ENCODE results near the gene DEXI.
"Not testable (repeated sequence)": the region's sequence is repeated elsewhere in the genome, so short reads cannot be mapped to it uniquely, and the experiment has no call there.

Gene DEXI

DNA sequence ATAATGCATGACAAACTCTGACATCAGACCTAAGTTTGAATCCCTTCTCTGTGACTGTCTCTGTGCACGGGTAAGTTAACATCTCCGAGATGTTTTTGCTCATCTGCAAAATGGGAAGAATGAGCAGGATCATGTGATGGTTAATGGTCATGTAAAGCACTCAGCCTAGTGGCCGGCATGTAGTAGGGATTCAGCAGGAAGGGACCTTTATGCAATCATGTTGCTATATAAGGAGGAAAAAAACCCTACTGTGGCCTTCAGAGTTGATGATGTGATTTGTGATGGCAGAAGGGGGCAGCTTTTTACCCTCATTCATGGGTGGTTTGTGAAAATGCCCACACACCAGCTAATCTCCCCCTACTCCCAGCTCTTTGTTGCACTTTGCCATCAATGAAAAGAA is 26.2 kb upstream of the DEXI start:
- DNase-seq = no peak

DNA sequence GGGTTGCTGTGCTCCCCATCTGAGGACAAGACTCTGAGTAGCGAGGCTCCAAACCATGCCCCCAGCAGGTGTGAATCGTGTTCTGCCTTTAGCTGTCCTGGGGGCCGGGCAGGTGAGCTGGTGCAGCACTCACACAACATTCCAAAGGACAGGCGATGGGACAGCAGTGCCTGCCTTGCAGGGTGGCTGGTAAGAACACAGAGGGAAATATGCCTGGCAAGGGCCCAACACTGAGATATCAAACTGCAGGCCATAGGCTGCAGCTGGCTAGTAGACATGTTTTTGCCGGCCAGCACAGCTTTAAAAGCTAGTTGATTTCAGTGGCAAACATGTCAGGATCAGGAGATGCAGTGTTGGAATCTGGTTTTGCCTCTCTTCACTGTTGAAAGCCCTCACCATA is 25.7 kb upstream of the DEXI start:
- DNase-seq = peak; percentile 22

DNA sequence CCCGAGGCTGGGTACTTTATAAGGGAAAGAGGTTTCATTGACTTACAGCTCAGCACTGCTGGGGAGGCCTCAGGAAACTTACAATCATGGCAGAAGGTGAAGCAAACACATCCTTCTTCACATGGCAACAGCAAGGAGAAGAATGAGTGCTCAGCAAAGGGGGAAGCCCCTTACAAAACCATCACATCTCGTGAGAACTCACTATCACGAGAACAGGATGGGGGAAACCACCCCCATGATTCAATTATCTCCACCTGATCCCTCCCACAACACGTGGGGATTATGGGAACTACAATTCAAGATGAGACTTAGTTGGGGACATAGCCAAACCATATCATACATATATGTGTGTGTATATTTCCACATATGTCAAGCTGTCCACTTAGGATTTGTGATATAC is 24.3 kb upstream of the DEXI start:
- peak; percentile 25 for DNase-seq

GRCh38 chr16:10966129-10966528 is 23.9 kb upstream of the DEXI start:
- peak; percentile 90 for DNase-seq

DNA sequence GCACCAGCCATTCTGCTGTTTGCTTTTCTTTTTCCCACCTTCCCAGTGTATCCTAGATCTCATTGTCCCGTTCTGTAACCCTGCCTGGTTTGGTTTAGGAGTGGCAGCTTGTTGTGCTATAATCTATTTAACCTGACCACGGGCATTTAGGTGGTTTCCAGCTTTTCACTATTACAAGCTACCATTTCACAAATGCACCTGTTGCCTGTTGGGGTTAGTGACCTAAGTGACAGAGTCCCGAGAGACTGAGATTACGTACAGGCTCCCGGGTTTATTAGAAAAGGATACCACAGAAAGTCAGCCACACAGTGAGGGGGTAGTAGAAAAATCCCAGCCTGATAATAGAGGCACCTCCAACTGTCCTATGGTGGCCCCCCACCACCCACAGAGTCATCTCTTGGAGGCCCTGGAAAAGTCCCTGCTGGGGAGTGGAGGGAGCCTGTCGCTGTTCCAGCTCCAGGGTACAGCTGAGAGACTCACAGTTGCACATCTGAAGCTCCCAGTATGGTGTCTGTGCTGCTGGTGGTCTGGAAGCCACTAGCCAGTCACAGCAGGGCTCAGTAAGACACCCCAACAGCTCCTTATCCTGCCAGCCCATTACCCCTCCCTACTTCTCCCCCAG is 23.3 kb upstream of the DEXI start:
- peak; percentile 71 for DNase-seq

- DNase-seq = no peak
Observed at GRCh38 chr16:10964891-10965326, 22.6 kb upstream of the DEXI start.

DNA sequence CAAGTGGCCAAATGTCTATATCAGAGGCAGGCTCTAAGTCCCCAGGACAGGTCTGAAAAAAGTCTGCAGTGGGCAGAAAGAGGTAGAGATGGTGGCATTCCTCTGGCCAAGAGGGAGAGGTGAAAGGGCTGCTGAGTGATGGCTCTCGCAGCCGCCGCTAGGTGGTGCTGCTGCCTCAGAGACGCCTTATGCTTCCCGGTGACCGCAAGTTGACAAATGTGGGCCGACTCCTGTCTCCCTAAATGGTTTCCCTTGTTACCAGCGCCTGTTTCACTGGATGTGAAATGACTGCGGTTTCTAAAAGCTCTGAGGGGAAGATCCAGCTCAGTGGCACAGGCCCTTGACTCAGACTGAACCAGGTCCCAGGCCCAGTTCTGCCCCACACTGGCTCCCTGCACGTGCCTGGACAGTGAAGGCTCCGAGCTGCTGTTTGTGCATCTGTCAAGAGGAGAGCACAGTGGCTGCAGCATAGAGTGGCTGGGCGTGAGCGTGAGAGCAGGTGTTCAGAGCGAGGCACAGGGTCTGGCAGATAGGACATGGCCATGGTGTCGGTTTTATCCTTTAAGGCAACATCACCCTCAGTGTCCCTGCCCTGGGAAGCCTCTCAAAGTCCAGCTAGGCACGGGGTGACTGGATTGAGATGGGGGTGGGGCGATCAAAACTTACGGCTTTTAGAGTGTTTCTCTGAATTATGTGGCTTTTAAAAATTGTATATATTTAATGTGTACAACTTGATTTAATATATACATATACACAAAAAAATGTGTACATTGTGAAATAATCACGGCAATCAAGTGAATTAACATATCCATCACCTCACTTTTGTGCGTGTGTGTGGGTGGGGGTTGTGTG is 22.0 kb upstream of the DEXI start:
- DNase-seq = peak; percentile 90

DNA sequence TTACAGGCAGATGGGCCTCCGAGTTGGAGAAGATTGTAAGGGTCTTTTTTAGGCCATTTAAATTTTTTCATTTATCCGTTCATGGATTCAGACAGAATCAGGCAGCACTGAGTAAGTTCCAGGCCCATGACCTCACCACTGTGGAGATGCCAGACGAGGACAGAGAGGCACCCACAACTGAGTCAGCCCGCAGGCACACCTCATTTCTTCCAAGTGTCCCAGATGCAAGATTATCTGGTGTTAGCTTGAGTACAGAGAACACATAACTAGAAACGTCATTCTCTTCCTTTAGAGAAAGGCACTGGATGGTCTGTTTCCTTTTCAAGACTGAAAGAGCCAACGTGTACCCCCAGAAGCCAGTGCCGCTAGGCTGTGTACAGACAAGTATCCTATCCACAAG is 19.0 kb upstream of the DEXI start:
- DNase-seq = no peak

- DNase-seq = no peak
Observed at GRCh38 chr16:10959161-10959560, 16.9 kb upstream of the DEXI start.

DNA sequence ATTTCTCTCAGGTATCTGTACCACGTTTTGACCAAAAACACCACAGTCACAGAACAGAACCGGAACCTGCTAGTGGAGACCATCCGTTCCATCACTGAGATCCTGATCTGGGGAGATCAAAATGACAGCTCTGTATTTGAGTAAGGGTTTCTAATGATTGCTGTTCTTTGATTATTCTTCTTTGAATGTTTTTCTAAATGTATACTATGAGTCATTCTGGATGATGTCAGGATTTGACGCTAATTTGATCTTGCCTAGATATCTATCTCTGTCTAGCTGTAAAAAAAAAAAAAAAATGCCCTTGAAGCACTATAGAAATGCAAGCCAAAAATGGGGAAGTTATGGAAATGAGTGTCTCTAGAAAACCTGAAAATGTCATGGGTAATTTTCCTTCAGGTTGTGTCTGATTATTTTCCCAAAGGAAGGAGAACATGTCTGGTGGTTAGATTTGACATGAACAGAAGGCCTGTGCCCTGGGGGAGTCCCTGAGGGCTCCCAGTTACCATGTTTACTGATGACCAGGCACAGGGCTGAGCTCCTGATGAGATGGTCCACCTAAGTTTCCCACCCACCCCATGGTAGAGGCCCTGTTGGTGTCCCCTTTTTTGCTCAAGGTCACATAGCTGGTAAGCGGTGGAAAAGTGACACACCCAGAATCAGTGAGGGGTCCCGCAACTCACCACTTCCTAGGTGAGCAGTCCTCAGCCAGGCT is 15.7 kb upstream of the DEXI start:
- peak; percentile 64 for DNase-seq

DNA sequence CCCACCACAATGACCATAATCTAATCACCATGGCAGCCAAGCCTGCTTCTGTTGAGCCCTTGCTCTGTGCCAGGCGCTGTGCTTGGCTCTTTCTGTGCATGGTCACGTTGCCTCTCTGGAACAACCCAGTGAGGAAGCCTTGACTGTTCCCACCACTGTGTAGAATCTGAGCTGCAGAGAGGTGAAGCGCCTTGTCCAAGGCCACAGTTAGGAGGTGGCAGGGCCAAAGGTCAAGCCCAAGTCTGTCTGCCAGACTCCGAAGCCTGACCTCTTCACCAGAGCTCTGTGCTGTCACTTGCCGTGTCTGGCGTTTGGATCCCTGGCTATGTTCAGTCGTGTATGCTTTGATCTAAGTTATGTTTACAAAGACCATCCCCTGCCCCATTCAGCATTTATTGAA is 12.6 kb upstream of the DEXI start:
- DNase-seq = no peak

DNA sequence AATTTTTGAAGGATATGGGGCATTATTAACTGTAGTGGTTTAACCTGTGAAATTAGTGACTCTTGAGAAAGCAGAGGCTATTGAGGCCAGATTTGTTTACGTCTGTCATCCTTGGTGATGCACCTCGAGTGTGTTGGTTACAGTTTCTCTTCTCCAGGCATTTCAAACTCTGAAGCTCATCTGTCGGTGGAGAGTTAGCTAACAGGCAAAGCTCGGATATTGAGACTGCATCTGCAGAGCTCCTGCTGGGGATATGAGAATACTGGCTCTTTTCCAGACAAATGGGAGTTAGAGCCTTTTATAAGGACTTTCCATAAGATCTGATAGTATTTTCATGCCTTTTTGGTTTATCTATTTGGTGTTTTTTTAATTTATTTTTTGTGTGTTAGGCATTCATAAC is 8.8 kb upstream of the DEXI start:
- no peak for DNase-seq

DNA sequence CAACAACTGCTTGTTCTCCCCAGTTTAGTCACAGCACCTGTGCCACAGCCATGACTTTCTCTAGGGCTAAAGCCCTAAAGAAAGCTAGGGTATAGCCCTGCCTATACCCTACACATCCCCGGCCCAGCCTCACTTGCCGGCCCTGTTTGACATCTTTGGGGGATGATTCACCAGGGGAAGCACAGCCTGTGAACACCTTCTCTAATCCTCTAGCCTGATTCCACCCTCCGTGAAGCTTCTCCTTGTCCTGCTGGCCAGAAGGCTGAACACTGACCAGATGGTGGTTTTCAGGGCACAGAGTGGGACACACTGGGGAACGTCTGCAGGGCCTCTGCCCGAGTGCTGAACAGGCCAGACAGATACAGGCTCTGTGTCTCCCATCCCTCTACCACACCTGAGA is 8.1 kb upstream of the DEXI start:
- DNase-seq = no peak

- peak; percentile 76 for DNase-seq
Observed at GRCh38 chr16:10949424-10949970, 7.2 kb upstream of the DEXI start.

DNA sequence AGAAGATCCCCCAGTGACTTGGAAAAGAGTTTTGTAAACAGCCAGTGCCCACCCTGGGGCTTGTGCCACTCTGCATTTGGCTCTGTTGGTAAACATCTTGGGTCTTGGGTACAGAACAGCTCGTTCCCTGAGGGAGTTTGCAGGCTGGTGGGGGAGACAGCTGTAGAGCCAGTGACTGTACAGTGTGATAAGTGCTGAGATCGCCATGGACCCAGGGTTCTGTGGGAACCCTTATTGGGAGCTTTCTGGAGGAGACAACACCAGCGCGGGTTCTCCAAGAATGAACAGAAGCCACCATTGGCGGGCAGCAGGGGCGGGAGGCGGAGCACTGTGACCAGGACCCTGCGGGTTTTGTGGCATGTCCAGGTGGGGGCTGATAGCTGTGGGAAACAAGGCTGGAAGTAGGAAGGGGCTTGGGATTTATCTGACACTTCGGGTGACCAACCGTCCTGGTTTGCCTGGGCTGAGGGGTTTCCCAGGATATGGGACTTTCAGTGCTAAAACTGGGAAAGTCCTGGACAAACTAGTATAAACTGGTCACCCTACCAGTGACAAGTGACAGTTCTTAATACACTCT is 5.0 kb upstream of the DEXI start:
- DNase-seq = peak; percentile 27

GRCh38 chr16:10946308-10946707 is 4.0 kb upstream of the DEXI start:
- DNase-seq = no peak

DNA sequence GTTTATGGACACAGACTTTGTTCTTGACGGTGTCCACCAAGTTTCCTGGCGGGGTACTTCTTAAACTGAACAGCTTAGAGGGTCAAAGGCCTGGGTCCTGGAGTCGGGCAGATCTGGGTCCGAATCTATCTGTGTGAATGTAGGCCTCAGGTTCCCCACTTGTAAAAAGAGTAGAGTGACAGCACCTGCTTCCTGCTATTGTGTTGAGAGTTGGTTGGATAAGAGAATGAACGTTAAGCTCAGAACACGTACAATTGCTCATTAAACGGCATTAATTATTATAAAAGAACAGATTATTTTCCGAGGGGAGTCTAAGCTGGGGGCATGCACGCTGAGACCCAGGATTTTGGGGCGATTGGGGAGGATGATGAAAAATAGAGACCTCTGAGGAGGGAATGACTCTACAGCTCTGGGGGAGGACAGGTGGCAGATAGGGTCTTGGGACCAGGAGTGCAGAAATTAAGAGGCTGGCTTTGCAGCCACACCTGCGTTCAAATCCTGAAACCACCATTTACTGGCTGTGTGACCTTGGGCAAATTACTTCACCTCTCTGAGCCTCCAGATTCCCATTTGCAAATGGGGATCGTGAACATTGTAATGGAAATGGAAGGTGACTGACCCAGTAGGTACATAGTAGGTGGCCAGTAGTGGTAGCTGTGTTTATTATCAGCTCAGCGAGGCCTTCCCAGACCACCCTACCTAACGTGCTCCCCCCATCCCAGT is 3.0 kb upstream of the DEXI start:
- DNase-seq = no peak

- DNase-seq = peak; percentile 97
Observed at GRCh38 chr16:10944249-10945064, 2.2 kb upstream of the DEXI start, which contains the start of gene CLEC16A. CLEC16A (plus strand) TSS chr16:10944564; CDS start chr16:10944718, 154 bp downstream.

DNA sequence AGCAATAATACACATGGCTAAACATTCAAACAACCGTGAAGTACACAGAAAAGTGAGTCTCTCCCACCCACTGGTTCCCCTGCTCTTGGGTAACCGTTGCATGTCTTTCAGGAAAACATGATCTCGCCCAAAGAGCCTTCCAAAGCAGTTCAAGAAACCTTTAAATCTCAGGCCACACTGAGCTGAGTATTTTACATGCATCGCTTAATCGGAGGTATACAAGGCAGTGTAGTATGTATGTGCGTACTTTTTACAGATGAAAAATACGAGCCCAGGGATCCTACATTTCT is 741 bp upstream of the DEXI start:
- no peak for DNase-seq

DNA sequence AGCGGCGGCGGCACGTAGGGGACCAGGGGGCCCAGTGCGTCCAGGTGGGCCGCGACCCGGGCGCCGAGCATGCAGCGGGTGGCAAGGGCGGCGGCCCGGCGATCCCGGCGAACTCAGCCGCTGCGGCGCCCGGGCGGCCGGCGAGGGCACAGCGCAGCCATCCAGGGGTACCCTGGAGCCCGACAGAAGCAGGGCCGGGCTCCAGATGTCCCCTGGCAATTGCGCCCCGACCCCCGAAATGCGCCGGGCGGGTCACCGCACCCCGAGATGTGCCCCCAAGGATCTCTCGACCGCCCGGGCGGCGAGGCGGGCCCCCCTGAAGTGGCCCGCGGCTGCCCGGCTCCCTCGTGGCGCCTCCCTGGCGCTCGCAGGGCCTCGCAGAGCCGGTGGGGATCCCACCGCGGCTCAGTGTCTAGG is 325 bp downstream of the DEXI start:
- not testable (repeated sequence) for DNase-seq

GRCh38 chr16:10941127-10941933 is 938 bp downstream of the DEXI start:
- DNase-seq = no peak

Data from hematopoietic multipotent progenitor cell treated with erythropoietin and hydrocortisone succinate and interleukin-3 and kit ligand, for 6 days (in vitro differentiated cells).